Measurements from ENCODE around the gene WIPF2. TPM values are rescaled to one million over a fixed set of nuclear protein-coding genes. Genes with fewer than 3 reads are reported as not detected.

Gene WIPF2
- total RNA-seq, 2 experiments from 2014 or later = 15.3 to 17.9 TPM

DNA sequence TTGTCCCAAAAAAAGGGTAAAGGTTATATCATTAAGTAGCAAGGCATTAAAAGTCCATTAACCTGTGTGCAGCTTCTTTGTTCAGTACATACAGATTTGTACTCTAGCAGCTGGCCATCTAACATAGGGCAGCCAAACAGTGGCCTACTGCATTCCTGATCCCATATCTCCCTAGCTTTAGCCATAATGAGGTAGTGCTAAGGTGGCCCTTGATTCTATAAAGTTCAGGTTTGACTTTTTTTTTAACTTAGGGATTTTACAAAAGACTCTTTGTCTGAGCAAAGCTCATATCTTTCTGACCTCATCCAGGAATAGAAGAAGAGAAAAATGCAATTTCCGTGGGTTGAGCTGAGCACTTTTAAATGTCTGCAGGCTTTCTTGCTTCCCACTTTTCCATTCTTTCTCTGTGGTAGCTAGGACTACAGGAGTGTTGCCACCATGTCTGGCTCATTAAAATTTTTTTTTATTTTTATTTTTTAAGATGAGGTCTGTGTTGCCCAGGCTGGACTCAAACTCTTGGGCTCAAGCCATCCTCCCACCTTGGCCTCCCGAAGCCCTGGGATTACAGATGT lies 49.1 kb downstream of the WIPF2 start:
- TF ChIP-seq CTCF (IDR thresholded peaks at IDR 0.05) = no peak
- H3K9me3 Mint-ChIP-seq = no peaks in the 10 kb centered on the region
- no peaks in the 10 kb centered on the region for H3K27me3 Mint-ChIP-seq
- H3K4me3 Mint-ChIP-seq = no peak overlapping the region
- ATAC-seq = no peak
- POLR2A ChIA-PET = interaction anchor here (0.6 kb wide), 1 partner anchor 26 kb away, joined by 3 read pairs; no protein-coding TSS in a partner anchor
- CTCF ChIA-PET = interaction anchor here (1.0 to 1.2 kb wide), 3 partner anchors 66 to 240 kb away, joined by 3 to 4 read pairs (median 3); no protein-coding TSS in a partner anchor
- H3K36me3 Mint-ChIP-seq (ENCODE audit: low read depth) = peaks cover 7% of the 10 kb centered on the region
- no peaks in the 10 kb centered on the region for H3K4me1 Mint-ChIP-seq (ENCODE audit: low read depth)
- no peak overlapping the region for H3K27ac Mint-ChIP-seq
- DNase-seq = no peak
- intact Hi-C loops (cut with micrococcal nuclease) = no loop called here

GRCh38 chr17:40278414-40278813 lies 59.3 kb downstream of the WIPF2 start:
- no peak for DNase-seq
- Mint-ChIP-seq H3K9me3 (no peaks in the 10 kb centered on the region), H3K4me1 (ENCODE audit: low read depth) (peaks cover 32% of the 10 kb centered on the region), H3K4me3 (no peak overlapping the region), H3K27ac (peak overlapping the region; percentile 58), H3K27me3 (no peaks in the 10 kb centered on the region), H3K36me3 (ENCODE audit: low read depth) (peaks cover 45% of the 10 kb centered on the region)
- TF ChIP-seq CTCF (IDR thresholded peaks at IDR 0.05) = no peak
- intact Hi-C loops (cut with micrococcal nuclease) = no loop called here
- ATAC-seq = no peak
- POLR2A ChIA-PET = no interaction called here
- CTCF ChIA-PET = interaction anchor here (0.6 to 1.1 kb wide), 2 partner anchors 11 to 251 kb away, joined by 3 read pairs; no protein-coding TSS in a partner anchor

DNA sequence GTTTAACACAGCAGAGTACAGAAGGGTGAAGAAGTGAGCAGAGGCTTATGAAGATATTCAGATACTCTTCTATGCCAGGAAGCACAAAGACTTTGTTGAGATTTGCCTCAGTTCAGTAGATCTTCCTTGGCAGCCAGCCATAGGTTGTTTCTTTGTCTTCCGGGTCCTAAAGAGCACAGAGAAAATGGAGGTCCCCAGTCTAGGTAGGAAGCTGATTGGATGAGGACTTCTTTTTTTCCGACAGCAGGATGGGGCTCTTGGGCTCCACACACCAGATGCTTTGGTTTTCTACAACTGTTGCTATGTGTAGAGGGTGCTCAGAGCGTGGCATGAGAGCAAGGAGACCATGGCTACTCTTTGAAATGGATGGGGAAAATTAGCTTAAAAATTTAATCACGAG lies 60.3 kb downstream of the WIPF2 start:
- peaks cover 41% of the 10 kb centered on the region for H3K4me1 Mint-ChIP-seq (ENCODE audit: low read depth)
- H3K27me3 Mint-ChIP-seq = no peaks in the 10 kb centered on the region
- H3K27ac Mint-ChIP-seq = peak overlapping the region; percentile 37
- DNase-seq = no peak
- no peak for ATAC-seq
- ChIA-PET POLR2A (interaction anchor here (1.7 kb wide), 1 partner anchor 10 kb away, joined by 5 read pairs; no protein-coding TSS in a partner anchor), CTCF (no interaction called here)
- H3K4me3 Mint-ChIP-seq = no peak overlapping the region
- intact Hi-C loops (cut with micrococcal nuclease) = no loop called here
- TF ChIP-seq CTCF (IDR thresholded peaks at IDR 0.05) = no peak
- peaks cover 47% of the 10 kb centered on the region for H3K36me3 Mint-ChIP-seq (ENCODE audit: low read depth)
- no peaks in the 10 kb centered on the region for H3K9me3 Mint-ChIP-seq

GRCh38 chr17:40281663-40282062 lies 62.6 kb downstream of the WIPF2 start:
- no peaks in the 10 kb centered on the region for H3K27me3 Mint-ChIP-seq
- DNase-seq (peak; percentile 30), ATAC-seq (no peak)
- no peak overlapping the region for H3K4me3 Mint-ChIP-seq
- CTCF ChIA-PET = interaction anchor here (0.9 to 1.5 kb wide), 4 partner anchors 9 to 90 kb away, joined by 3 to 5 read pairs (median 4); no protein-coding TSS in a partner anchor
- peaks cover 53% of the 10 kb centered on the region for H3K4me1 Mint-ChIP-seq (ENCODE audit: low read depth)
- no peaks in the 10 kb centered on the region for H3K9me3 Mint-ChIP-seq
- H3K27ac Mint-ChIP-seq = peak overlapping the region; percentile 76
- POLR2A ChIA-PET = interaction anchor here (0.9 to 1.6 kb wide), 3 partner anchors 10 to 106 kb away, joined by 4 to 5 read pairs (median 5); no protein-coding TSS in a partner anchor
- no peak for TF ChIP-seq CTCF (IDR thresholded peaks at IDR 0.05)
- peaks cover 35% of the 10 kb centered on the region for H3K36me3 Mint-ChIP-seq (ENCODE audit: low read depth)
- intact Hi-C loops (cut with micrococcal nuclease) = no loop called here

DNA sequence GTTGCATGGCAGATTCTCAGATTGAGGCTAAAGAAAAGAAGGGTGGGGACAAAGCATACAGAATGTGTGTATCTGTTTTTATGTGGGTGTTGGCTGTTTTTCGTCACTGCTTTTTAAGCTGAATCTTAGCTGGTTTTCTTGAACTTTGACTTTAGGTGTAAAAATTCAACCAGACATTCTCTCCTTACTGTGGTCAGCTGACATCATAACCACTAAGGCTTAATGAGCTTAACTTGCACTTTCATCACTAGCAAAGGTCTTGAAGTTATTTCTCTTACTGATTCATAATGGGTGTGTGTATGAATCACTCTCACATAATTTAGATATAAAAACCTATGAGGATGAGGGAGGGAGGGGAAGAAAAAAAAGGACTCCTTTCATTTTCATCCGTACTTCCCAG lies 64.6 kb downstream of the WIPF2 start:
- ATAC-seq = peak; percentile 55
- Mint-ChIP-seq H3K27me3 (no peaks in the 10 kb centered on the region), H3K4me3 (peak overlapping the region; percentile 45), H3K9me3 (no peaks in the 10 kb centered on the region), H3K4me1 (ENCODE audit: low read depth) (peaks cover 54% of the 10 kb centered on the region), H3K27ac (peak overlapping the region; percentile 94), H3K36me3 (ENCODE audit: low read depth) (peaks cover 27% of the 10 kb centered on the region)
- intact Hi-C loops (cut with micrococcal nuclease) = no loop called here
- ChIA-PET CTCF (interaction anchor here (0.8 to 2.7 kb wide), 12 partner anchors 13 to 1407 kb away, joined by 3 to 13 read pairs (median 4); partner anchors contain the start of gene WIPF2), POLR2A (interaction anchor here (0.9 to 1.7 kb wide), 5 partner anchors 20 to 47 kb away, joined by 3 to 4 read pairs (median 3); partner anchors contain the start of gene RARA)
- no peak for TF ChIP-seq CTCF (IDR thresholded peaks at IDR 0.05)
- peak; percentile 51 for DNase-seq
